Measurements from ENCODE around the gene AHNAK.
A peak's percentile ranks its signal among the peaks of the same experiment; 100 is the strongest.

Gene AHNAK

DNA sequence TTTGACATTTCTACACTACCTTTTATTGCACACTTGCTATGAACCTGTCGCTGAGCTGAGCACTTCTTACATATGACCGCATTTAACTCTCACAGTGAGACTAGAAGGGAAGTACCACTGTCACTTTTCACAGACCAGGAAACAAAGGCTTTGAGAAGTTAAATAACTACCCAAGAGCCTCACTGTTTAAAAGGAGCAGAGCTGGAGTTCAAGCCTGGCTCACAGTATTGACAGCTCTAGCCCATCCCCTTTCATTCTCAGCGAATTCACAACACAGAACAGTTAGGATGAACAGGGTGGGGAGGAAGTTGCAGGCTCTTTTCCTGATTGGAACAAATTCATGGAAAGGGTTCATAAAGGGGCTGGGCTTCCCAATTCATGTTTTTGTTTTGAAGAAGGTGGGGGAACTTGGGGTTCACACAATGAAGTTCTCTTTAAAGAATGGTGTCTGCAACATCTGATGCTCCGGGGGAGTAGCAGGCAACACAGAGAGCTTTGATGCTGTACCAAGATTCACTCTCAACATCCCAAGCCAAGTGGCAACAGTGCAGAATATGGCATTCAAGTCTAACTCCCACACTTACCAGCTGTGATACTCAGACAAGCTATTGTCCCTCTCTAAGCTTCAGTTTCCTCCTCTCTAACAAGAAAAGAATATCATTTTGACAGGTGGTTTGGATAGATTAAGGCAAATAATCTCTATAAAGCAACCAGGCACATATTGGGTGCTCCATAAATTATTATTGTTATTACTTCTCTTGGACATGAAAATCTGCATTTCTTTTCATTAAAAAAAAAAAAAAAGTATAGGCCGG, 110.6 kb downstream of the AHNAK start:
- ChIA-PET CTCF (interaction anchor here (1.4 to 2.3 kb wide), 4 partner anchors 8 to 51 kb away, joined by 3 to 8 read pairs (median 5); no protein-coding TSS in a partner anchor), POLR2A (no interaction called here)
- no peaks in the 10 kb centered on the region for H3K9me3 ChIP-seq (ENCODE audit: control extremely low read depth in 1 of 5, control insufficient read depth in 4 of 5, insufficient read depth in 2 of 5, low read depth in 1 of 5, low read length in 4 of 5)
- no peaks in the 10 kb centered on the region for H3K36me3 ChIP-seq (ENCODE audit: control insufficient read depth in 4 of 4, insufficient read depth in 4 of 4, low read length in 3 of 4)
- no peaks in the 10 kb centered on the region for H3K27me3 ChIP-seq (replicated peaks in 2 of 5; ENCODE audit: control insufficient read depth in 4 of 5, insufficient read depth in 5 of 5, low read length in 4 of 5)
- H3K27ac ChIP-seq (ENCODE audit: insufficient read depth in 1 of 2, low read depth in 1 of 2, low read length in 2 of 2, poor library complexity in 1 of 2, severe bottlenecking in 2 of 2) = no peak overlapping the region
- peaks cover 14 to 56% (median 45%) of the 10 kb centered on the region in 4 experiments for H3K4me1 ChIP-seq (ENCODE audit: control extremely low read depth in 1 of 4, control insufficient read depth in 4 of 4, insufficient read depth in 4 of 4, low read length in 3 of 4)
- 27% methylated on average over 3 of the region's 5 CpGs for WGBS (ENCODE audit: insufficient coverage)
- no peak overlapping the region for H3K4me3 ChIP-seq (ENCODE audit: control insufficient read depth in 1 of 7, extremely low read depth in 1 of 7, insufficient read depth in 4 of 7, low read depth in 2 of 7, low read length in 6 of 7)
- DNase-seq = peak in 2 of 3 donors; percentile 63 to 74

DNA sequence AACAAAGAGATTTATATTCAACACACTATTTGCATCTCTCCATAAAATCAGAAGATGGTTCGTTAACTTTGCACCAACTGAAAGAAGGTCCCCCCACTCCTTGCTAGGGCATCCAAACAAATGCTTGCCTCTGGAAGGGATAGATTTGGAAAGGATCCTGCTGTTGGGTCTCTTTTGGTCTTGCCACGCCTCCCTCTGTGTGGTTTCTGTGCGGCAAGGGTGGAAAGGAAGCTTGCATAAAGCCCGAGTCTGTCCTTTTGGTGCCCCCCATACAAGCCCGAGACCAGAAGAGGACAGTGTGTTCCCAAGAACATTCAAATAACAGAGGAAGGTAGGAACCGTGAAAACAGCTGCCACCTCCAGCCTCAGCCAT, 112.7 kb downstream of the AHNAK start:
- WGBS (ENCODE audit: insufficient coverage) = 0% methylated on average over 4 of the region's 6 CpGs
- H3K9me3 ChIP-seq (ENCODE audit: control extremely low read depth in 1 of 5, control insufficient read depth in 4 of 5, insufficient read depth in 2 of 5, low read depth in 1 of 5, low read length in 4 of 5) = no peaks in the 10 kb centered on the region
- H3K36me3 ChIP-seq (ENCODE audit: control insufficient read depth in 4 of 4, insufficient read depth in 4 of 4, low read length in 3 of 4) = no peaks in the 10 kb centered on the region
- ChIA-PET CTCF (interaction anchor here (0.7 to 2.9 kb wide), 4 partner anchors 9 to 109 kb away, joined by 3 to 13 read pairs (median 5); no protein-coding TSS in a partner anchor), POLR2A (interaction anchor here (0.6 kb wide), 1 partner anchor 117 kb away, joined by 3 read pairs; no protein-coding TSS in a partner anchor)
- H3K4me3 ChIP-seq (ENCODE audit: control insufficient read depth in 1 of 7, extremely low read depth in 1 of 7, insufficient read depth in 4 of 7, low read depth in 2 of 7, low read length in 6 of 7) = peak overlapping the region in 3 of 7 experiments; percentile 13 to 56 (median 44)
- DNase-seq = peak in 2 of 3 donors; percentile 22 to 33
- H3K4me1 ChIP-seq (ENCODE audit: control extremely low read depth in 1 of 4, control insufficient read depth in 4 of 4, insufficient read depth in 4 of 4, low read length in 3 of 4) = peaks cover 14 to 51% (median 42%) of the 10 kb centered on the region in 4 experiments
- H3K27ac ChIP-seq (ENCODE audit: insufficient read depth in 1 of 2, low read depth in 1 of 2, low read length in 2 of 2, poor library complexity in 1 of 2, severe bottlenecking in 2 of 2) = no peak overlapping the region
- no peaks in the 10 kb centered on the region for H3K27me3 ChIP-seq (replicated peaks in 2 of 5; ENCODE audit: control insufficient read depth in 4 of 5, insufficient read depth in 5 of 5, low read length in 4 of 5)

DNA sequence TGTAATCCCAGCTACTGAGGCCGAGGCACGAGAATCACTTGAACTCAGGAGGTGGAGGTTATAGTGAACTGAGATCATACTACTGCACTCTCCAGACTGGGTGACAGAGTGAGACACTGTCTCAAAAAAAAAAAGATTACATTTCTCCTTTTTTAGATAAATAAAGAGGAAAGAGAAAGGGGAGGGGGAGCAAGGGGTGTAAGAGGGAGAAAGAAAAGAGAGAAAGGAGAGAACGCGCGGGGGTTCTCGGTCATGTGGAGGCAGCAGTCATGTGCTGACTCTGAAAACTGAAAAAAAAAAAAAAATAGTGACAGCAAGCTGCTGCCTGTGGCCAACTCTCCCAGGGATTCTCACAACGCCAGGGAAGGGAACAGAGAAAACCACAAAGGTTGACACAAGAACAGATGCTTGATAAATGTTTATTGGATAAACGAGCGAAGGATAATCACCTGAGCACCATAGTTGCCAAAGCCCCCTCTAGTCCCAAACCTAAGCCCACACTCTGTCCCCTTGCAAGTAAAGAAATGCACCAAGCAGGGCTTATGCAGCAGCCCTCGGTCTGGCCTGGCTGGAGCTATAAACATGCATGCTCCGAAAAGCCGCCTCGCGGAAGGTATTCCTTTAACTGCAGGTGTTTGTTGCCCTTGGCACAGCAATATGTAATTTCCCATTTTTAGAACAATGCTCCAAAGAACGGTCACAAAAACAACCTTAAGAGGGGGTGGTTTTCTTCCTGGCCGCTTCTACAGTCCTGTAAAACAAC, 113.3 kb downstream of the AHNAK start:
- Histone ChIP-seq H3K4me1 (ENCODE audit: control extremely low read depth in 1 of 4, control insufficient read depth in 4 of 4, insufficient read depth in 4 of 4, low read length in 3 of 4) (peaks cover 14 to 55% (median 44%) of the 10 kb centered on the region in 4 experiments), H3K27ac (ENCODE audit: insufficient read depth in 1 of 2, low read depth in 1 of 2, low read length in 2 of 2, poor library complexity in 1 of 2, severe bottlenecking in 2 of 2) (no peak overlapping the region), H3K4me3 (ENCODE audit: control insufficient read depth in 1 of 7, extremely low read depth in 1 of 7, insufficient read depth in 4 of 7, low read depth in 2 of 7, low read length in 6 of 7) (peak overlapping the region in 3 of 7 experiments; percentile 13 to 56 (median 44)), H3K27me3 (replicated peaks in 2 of 5; ENCODE audit: control insufficient read depth in 4 of 5, insufficient read depth in 5 of 5, low read length in 4 of 5) (no peaks in the 10 kb centered on the region), H3K36me3 (ENCODE audit: control insufficient read depth in 4 of 4, insufficient read depth in 4 of 4, low read length in 3 of 4) (no peaks in the 10 kb centered on the region), H3K9me3 (ENCODE audit: control extremely low read depth in 1 of 5, control insufficient read depth in 4 of 5, insufficient read depth in 2 of 5, low read depth in 1 of 5, low read length in 4 of 5) (no peaks in the 10 kb centered on the region)
- ChIA-PET POLR2A (interaction anchor here (0.6 kb wide), 1 partner anchor 118 kb away, joined by 3 read pairs; no protein-coding TSS in a partner anchor), CTCF (interaction anchor here (1.3 to 2.9 kb wide), 3 partner anchors 9 to 110 kb away, joined by 5 to 13 read pairs (median 5); no protein-coding TSS in a partner anchor)
- 32% methylated on average over 13 of the region's 16 CpGs for WGBS (ENCODE audit: insufficient coverage)
- peak in 2 of 3 donors; percentile 17 to 34 for DNase-seq

DNA sequence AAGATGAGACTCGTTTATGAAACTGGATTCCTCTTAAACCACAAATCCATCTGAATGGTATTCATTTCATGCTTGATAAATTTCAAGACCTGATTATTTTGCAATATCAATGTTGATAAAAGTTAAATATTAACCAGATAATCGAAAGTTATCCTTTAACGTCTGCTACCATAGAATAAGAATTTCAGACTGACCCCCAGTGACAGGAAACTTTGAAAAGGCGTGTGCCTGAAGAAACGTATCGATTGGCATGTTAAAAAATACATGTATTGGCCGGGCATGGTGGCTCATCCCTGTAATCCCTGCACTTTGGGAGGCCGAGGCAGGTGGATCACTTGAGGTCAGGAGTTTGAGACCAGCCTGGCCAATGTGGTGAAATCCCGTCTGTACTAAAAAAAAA, 113.9 kb downstream of the AHNAK start:
- CTCF ChIA-PET = interaction anchor here (1.3 to 2.9 kb wide), 2 partner anchors 8 to 110 kb away, joined by 5 to 13 read pairs; no protein-coding TSS in a partner anchor

DNA sequence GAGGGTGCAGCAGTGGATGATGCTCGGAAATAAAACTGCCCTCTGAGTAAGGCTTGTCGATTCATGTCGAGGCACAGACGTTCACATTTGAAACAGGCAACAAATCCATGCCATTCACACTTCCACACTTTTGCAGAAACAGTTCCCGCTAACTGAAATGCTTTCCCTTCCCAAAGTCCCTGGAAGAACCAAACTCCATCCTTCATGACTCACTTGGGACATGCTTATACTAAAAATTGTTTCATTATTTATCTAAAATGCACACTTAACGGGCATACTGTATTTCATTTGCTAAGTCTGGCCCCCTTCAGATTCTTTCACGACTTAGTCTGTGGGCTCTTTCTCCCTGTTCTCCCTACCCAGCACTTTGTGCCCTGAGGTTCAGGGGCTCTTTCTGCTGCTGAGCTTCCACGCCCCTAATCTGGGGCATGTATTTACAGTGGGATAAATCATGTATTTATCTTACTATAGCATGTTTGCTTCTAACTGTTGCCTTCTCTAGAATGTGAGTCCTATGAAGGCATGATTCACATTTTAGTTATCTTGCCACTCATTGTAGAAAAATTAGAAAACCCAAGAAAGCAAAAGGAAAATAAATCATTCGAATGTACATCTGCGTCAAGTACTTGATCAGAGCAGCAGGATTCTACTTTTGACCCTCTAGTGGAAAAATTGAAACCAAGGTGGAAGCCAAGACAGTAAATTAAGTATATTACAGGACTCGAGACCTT, 115.3 kb downstream of the AHNAK start:
- no peak for DNase-seq
- Histone ChIP-seq H3K27me3 (replicated peaks in 2 of 5; ENCODE audit: control insufficient read depth in 4 of 5, insufficient read depth in 5 of 5, low read length in 4 of 5) (no peaks in the 10 kb centered on the region), H3K4me3 (ENCODE audit: control insufficient read depth in 1 of 7, extremely low read depth in 1 of 7, insufficient read depth in 4 of 7, low read depth in 2 of 7, low read length in 6 of 7) (no peak overlapping the region), H3K4me1 (ENCODE audit: control extremely low read depth in 1 of 4, control insufficient read depth in 4 of 4, insufficient read depth in 4 of 4, low read length in 3 of 4) (peaks cover 14 to 70% (median 58%) of the 10 kb centered on the region in 4 experiments), H3K9me3 (ENCODE audit: control extremely low read depth in 1 of 5, control insufficient read depth in 4 of 5, insufficient read depth in 2 of 5, low read depth in 1 of 5, low read length in 4 of 5) (no peaks in the 10 kb centered on the region), H3K27ac (ENCODE audit: insufficient read depth in 1 of 2, low read depth in 1 of 2, low read length in 2 of 2, poor library complexity in 1 of 2, severe bottlenecking in 2 of 2) (no peak overlapping the region), H3K36me3 (ENCODE audit: control insufficient read depth in 4 of 4, insufficient read depth in 4 of 4, low read length in 3 of 4) (no peaks in the 10 kb centered on the region)
- ChIA-PET POLR2A (no interaction called here), CTCF (interaction anchor here (0.7 kb wide), 1 partner anchor 59 kb away, joined by 3 read pairs; no protein-coding TSS in a partner anchor)
- WGBS (ENCODE audit: insufficient coverage) = 76% methylated on average over 7 of the region's 11 CpGs

More for the DNA sequence above, 113.9 kb downstream of the AHNAK start:
- Histone ChIP-seq H3K27me3 (replicated peaks in 2 of 5; ENCODE audit: control insufficient read depth in 4 of 5, insufficient read depth in 5 of 5, low read length in 4 of 5) (no peaks in the 10 kb centered on the region), H3K36me3 (ENCODE audit: control insufficient read depth in 4 of 4, insufficient read depth in 4 of 4, low read length in 3 of 4) (no peaks in the 10 kb centered on the region), H3K4me3 (ENCODE audit: control insufficient read depth in 1 of 7, extremely low read depth in 1 of 7, insufficient read depth in 4 of 7, low read depth in 2 of 7, low read length in 6 of 7) (no peak overlapping the region), H3K9me3 (ENCODE audit: control extremely low read depth in 1 of 5, control insufficient read depth in 4 of 5, insufficient read depth in 2 of 5, low read depth in 1 of 5, low read length in 4 of 5) (no peaks in the 10 kb centered on the region), H3K27ac (ENCODE audit: insufficient read depth in 1 of 2, low read depth in 1 of 2, low read length in 2 of 2, poor library complexity in 1 of 2, severe bottlenecking in 2 of 2) (no peak overlapping the region), H3K4me1 (ENCODE audit: control extremely low read depth in 1 of 4, control insufficient read depth in 4 of 4, insufficient read depth in 4 of 4, low read length in 3 of 4) (peaks cover 14 to 58% (median 48%) of the 10 kb centered on the region in 4 experiments)
- WGBS (ENCODE audit: insufficient coverage) = 90% methylated on average over 4 of the region's 9 CpGs
- DNase-seq = no peak
- POLR2A ChIA-PET = no interaction called here

DNA sequence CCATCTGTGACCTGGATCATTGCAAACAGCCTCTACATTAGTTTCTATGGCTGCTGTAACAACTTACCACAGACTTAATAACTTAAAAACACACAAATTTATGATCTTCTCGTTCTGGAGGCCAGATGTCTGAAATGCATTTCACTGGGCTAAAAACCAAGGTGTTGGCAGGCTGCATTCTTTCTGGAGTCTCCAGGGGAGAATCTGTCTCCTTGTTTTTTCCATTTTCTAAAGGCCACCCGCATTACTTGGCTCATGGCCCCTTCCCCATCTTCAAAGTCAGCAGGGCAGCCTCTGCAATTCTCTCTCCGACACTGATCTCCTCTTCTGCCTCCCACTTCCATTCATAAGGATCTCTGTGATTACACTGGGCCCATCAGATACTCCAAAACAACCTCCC, 116.2 kb downstream of the AHNAK start:
- H3K27ac ChIP-seq (ENCODE audit: insufficient read depth in 1 of 2, low read depth in 1 of 2, low read length in 2 of 2, poor library complexity in 1 of 2, severe bottlenecking in 2 of 2) = no peak overlapping the region
- CTCF ChIA-PET = interaction anchor here (1.8 kb wide), 1 partner anchor 78 kb away, joined by 5 read pairs; no protein-coding TSS in a partner anchor

More for the DNA sequence above, 116.2 kb downstream of the AHNAK start:
- DNase-seq = no peak
- H3K4me3 ChIP-seq (ENCODE audit: control insufficient read depth in 1 of 7, extremely low read depth in 1 of 7, insufficient read depth in 4 of 7, low read depth in 2 of 7, low read length in 6 of 7) = no peak overlapping the region
- peaks cover 8 to 63% (median 51%) of the 10 kb centered on the region in 4 experiments for H3K4me1 ChIP-seq (ENCODE audit: control extremely low read depth in 1 of 4, control insufficient read depth in 4 of 4, insufficient read depth in 4 of 4, low read length in 3 of 4)
- H3K27me3 ChIP-seq (replicated peaks in 2 of 5; ENCODE audit: control insufficient read depth in 4 of 5, insufficient read depth in 5 of 5, low read length in 4 of 5) = no peaks in the 10 kb centered on the region
- 89% methylated on average over 3 of the region's 3 CpGs for WGBS (ENCODE audit: insufficient coverage)
- H3K36me3 ChIP-seq (ENCODE audit: control insufficient read depth in 4 of 4, insufficient read depth in 4 of 4, low read length in 3 of 4) = no peaks in the 10 kb centered on the region
- no peaks in the 10 kb centered on the region for H3K9me3 ChIP-seq (ENCODE audit: control extremely low read depth in 1 of 5, control insufficient read depth in 4 of 5, insufficient read depth in 2 of 5, low read depth in 1 of 5, low read length in 4 of 5)
- POLR2A ChIA-PET = no interaction called here

All from common myeloid progenitor, CD34-positive (primary cell).